Measurements from ENCODE around the gene TOMM7. TPM values are rescaled to one million over a fixed set of nuclear protein-coding genes. Genes with fewer than 3 reads are reported as not detected.

The TOMM7 gene
- total and polyA plus RNA-seq, 9 of the 15 experiments (the other 6 are each of a cell fraction or from before 2014, with no cell fraction given) = 283 to 1,717 (median 638) TPM

- TF ChIP-seq ZBTB2 (IDR thresholded peaks at IDR 0.05) (no peak), WHSC1 (IDR thresholded peaks at IDR 0.05; ENCODE audit: low read length) (no peak), MLLT1 (IDR thresholded peaks at IDR 0.05) (no peak; a peak in 1 of 4 replicates), ZNF699 (CRISPR knock-in tag; IDR thresholded peaks at IDR 0.05; ENCODE audit: insufficient replicate concordance) (no peak), ZNF134 (CRISPR knock-in tag; conservative IDR thresholded peaks at IDR 0.05) (0 out of 2 replicates have a peak, but pooled peaks have one; percentile 8), HDGF (IDR thresholded peaks at IDR 0.05) (no peak), CSDE1 (IDR thresholded peaks at IDR 0.05) (no peak), PHB (CRISPR knock-in tag; IDR thresholded peaks at IDR 0.05) (0 out of 2 replicates have a peak, but pooled peaks have one; percentile 47), GTF2B (IDR thresholded peaks at IDR 0.05; ENCODE audit: extremely low read depth, insufficient read length) (peak; percentile 31), ZNF197 (CRISPR knock-in tag; IDR thresholded peaks at IDR 0.05; ENCODE audit: low read depth) (no peak), DIDO1 (tag; IDR thresholded peaks at IDR 0.05; ENCODE audit: low read depth) (no peak), RBM34 (IDR thresholded peaks at IDR 0.05; ENCODE audit: borderline replicate concordance, insufficient read depth, low read length) (no peak), SUPT5H (IDR thresholded peaks at IDR 0.05) (peak; percentile 79), MTA3 (IDR thresholded peaks at IDR 0.05; ENCODE audit: borderline replicate concordance) (peak; percentile 81; the same call in 1 of the 2 replicates)
- TF ChIP-seq, protein P1, sequence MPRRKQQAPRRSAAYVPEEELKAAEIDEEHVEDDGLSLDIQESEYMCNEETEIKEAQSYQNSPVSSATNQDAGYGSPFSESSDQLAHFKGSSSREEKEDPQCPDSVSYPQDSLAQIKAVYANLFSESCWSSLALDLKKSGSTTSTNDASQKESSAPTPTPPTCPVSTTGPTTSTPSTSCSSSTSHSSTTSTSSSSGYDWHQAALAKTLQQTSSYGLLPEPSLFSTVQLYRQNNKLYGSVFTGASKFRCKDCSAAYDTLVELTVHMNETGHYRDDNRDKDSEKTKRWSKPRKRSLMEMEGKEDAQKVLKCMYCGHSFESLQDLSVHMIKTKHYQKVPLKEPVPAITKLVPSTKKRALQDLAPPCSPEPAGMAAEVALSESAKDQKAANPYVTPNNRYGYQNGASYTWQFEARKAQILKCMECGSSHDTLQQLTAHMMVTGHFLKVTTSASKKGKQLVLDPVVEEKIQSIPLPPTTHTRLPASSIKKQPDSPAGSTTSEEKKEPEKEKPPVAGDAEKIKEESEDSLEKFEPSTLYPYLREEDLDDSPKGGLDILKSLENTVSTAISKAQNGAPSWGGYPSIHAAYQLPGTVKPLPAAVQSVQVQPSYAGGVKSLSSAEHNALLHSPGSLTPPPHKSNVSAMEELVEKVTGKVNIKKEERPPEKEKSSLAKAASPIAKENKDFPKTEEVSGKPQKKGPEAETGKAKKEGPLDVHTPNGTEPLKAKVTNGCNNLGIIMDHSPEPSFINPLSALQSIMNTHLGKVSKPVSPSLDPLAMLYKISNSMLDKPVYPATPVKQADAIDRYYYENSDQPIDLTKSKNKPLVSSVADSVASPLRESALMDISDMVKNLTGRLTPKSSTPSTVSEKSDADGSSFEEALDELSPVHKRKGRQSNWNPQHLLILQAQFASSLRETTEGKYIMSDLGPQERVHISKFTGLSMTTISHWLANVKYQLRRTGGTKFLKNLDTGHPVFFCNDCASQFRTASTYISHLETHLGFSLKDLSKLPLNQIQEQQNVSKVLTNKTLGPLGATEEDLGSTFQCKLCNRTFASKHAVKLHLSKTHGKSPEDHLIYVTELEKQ (CRISPR knock-in tag; IDR thresholded peaks at IDR 0.05) = no peak
- TF ChIP-seq, protein P2, sequence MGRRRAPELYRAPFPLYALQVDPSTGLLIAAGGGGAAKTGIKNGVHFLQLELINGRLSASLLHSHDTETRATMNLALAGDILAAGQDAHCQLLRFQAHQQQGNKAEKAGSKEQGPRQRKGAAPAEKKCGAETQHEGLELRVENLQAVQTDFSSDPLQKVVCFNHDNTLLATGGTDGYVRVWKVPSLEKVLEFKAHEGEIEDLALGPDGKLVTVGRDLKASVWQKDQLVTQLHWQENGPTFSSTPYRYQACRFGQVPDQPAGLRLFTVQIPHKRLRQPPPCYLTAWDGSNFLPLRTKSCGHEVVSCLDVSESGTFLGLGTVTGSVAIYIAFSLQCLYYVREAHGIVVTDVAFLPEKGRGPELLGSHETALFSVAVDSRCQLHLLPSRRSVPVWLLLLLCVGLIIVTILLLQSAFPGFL (CRISPR knock-in tag; IDR thresholded peaks at IDR 0.05) = no peak
Measured at GRCh38 chr7:22854158-22855048, 31.8 kb upstream of the TOMM7 start (continued).

Measured in K562 (cell line).